ENCODE measurements around the gene YBEY. TPM values are rescaled to one million over a fixed set of nuclear protein-coding genes. Genes with fewer than 3 reads are reported as not detected.

The YBEY gene
- polyA plus RNA-seq, 1 of the 3 experiments (the other 2 are of a cell fraction), result 47.5 TPM

- Histone ChIP-seq H3K4me1 (ENCODE audit: control insufficient read depth in 1 of 2, insufficient read depth in 2 of 2, low read depth in 1 of 2, low read length in 1 of 2) (no peaks in the 10 kb centered on the region), H3K4me2 (no peak overlapping the region), H3K9ac (no peak overlapping the region), H3F3A (replicated peaks; ENCODE audit: insufficient read depth) (no peaks in the 10 kb centered on the region), H3K27me3 (ENCODE audit: insufficient read depth) (no peaks in the 10 kb centered on the region), H3K9me2 (no peaks in the 10 kb centered on the region), H3K27ac (ENCODE audit: low read depth in 2 of 2, low read length in 1 of 2) (no peak overlapping the region), H3K79me2 (ENCODE audit: insufficient read depth) (no peaks in the 10 kb centered on the region), H4K20me1 (ENCODE audit: insufficient read depth) (no peaks in the 10 kb centered on the region), H3K36me3 (replicated peaks in 1 of 2; ENCODE audit: control insufficient read depth in 1 of 2, insufficient read depth in 2 of 2, low read length in 1 of 2) (peaks cover 0 to 24% of the 10 kb centered on the region in 2 experiments), H3K4me3 (ENCODE audit: low read depth in 2 of 2, low read length in 1 of 2) (no peak overlapping the region), H3K9me3 (no peaks in the 10 kb centered on the region), H2AFZ (ENCODE audit: low read depth) (no peak overlapping the region)
- TF ChIP-seq JUND (IDR thresholded peaks at IDR 0.05), result no peak
- no peak for TF ChIP-seq MEF2A (IDR thresholded peaks at IDR 0.05; ENCODE audit: borderline replicate concordance, low read depth)
- no peak for TF ChIP-seq USF1 (IDR thresholded peaks at IDR 0.05; ENCODE audit: borderline replicate concordance, low read depth)
- TF ChIP-seq FOXJ3 (CRISPR knock-in tag; IDR thresholded peaks at IDR 0.05), result no peak
- no peak for TF ChIP-seq MAX (IDR thresholded peaks at IDR 0.05; ENCODE audit: low read depth)
- no peak for TF ChIP-seq CTCF (IDR thresholded peaks at IDR 0.05)
- TF ChIP-seq EZH2phosphoT487 (IDR thresholded peaks at IDR 0.05; ENCODE audit: borderline replicate concordance, low read depth), result no peak
- no peak for TF ChIP-seq USF2 (IDR thresholded peaks at IDR 0.05; ENCODE audit: borderline replicate concordance, low read depth, low read length)
- no peak for TF ChIP-seq RFX5 (IDR thresholded peaks at IDR 0.05; ENCODE audit: low read length)
- TF ChIP-seq REST (IDR thresholded peaks at IDR 0.05; ENCODE audit: low read depth, low read length), result no peak
- TF ChIP-seq GATA2 (CRISPR knock-in tag; IDR thresholded peaks at IDR 0.05), result no peak
- no peak for TF ChIP-seq FOXM1 (IDR thresholded peaks at IDR 0.05; ENCODE audit: low read depth)
- no peak for TF ChIP-seq TEAD4 (IDR thresholded peaks at IDR 0.05; ENCODE audit: borderline replicate concordance, insufficient read depth)
- TF ChIP-seq IRF3 (IDR thresholded peaks at IDR 0.05; ENCODE audit: low read depth, low read length), result no peak
- TF ChIP-seq TAF1 (IDR thresholded peaks at IDR 0.05; ENCODE audit: borderline replicate concordance, low read depth, low read length), result no peak
- TF ChIP-seq SMC3 (IDR thresholded peaks at IDR 0.05; ENCODE audit: low read depth, low read length), result no peak
- no peak for TF ChIP-seq MXI1 (IDR thresholded peaks at IDR 0.05; ENCODE audit: low read depth, low read length)
- ChIA-PET POLR2A (no interaction called here), CTCF (no interaction called here)
- DNase-seq, result no peak
These were observed 25.4 kb downstream of the YBEY start for GRCh38 chr21:46311568-46311967.
